Peyer's patch (tissue), 4 donors: ENCODE measurements around the gene STIL.

Source experiments
- POLR2A ChIP-seq, 2 donors: fragments of 450-650 bp; IDR thresholded peaks; one replicate each; pipeline ENCODE4 v1.5.1; 2017; ENCODE audit warnings: antibody characterized with exemption in 2 of 2, mild to moderate bottlenecking in 2 of 2, moderate library complexity in 2 of 2
- TF ChIP-seq, protein P1 (sequence below), 6 experiments: fragments of 450-650 bp in 4 of 6; fragments of 200-600 bp in 2 of 6; sonication (generic) in 1 of 6; IDR thresholded peaks; one replicate each; pipeline ENCODE4 v1.5.1; 2017 to 2019; ENCODE audit warnings: antibody characterized with exemption in 6 of 6, mild to moderate bottlenecking in 3 of 6, moderate library complexity in 1 of 6

DNA sequence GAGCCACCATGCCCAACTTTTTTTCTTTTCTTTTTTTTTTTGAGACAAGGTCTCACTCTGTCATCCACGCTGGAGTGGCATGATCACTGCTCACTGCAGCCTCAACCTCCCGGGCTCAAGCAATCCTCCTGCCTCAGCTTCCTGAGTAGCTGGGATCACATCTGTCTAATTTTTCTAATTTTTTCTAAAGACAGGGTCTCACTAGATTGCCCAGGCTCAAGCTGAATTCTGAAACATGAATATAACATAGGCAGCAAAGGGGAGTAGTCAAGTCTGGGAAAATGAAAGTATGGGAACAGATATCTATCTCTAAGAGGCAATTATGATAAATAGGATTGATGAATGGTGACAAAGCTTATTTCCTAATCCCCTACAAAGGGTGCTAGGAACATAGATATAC lies 12.3 kb upstream of the STIL start:
- TF ChIP-seq, protein P1, sequence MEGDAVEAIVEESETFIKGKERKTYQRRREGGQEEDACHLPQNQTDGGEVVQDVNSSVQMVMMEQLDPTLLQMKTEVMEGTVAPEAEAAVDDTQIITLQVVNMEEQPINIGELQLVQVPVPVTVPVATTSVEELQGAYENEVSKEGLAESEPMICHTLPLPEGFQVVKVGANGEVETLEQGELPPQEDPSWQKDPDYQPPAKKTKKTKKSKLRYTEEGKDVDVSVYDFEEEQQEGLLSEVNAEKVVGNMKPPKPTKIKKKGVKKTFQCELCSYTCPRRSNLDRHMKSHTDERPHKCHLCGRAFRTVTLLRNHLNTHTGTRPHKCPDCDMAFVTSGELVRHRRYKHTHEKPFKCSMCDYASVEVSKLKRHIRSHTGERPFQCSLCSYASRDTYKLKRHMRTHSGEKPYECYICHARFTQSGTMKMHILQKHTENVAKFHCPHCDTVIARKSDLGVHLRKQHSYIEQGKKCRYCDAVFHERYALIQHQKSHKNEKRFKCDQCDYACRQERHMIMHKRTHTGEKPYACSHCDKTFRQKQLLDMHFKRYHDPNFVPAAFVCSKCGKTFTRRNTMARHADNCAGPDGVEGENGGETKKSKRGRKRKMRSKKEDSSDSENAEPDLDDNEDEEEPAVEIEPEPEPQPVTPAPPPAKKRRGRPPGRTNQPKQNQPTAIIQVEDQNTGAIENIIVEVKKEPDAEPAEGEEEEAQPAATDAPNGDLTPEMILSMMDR (IDR thresholded peaks at IDR 0.05): no peak
- no peak for TF ChIP-seq POLR2A (IDR thresholded peaks at IDR 0.05)
